MCF 10A (cell line): Measurements from ENCODE around the gene ARHGAP25. TPM values are rescaled to one million over a fixed set of nuclear protein-coding genes. Genes with fewer than 3 reads are reported as not detected.
A peak's percentile ranks its signal among the peaks of the same experiment; 100 is the strongest.

Experiments used
- BruUV-seq: library from RNA; stranded (reverse); fragments of 400-500 nt; replicated peaks from 2 replicates; lab custom pipeline; 2021; lab: Mats Ljungman, UMichigan
- CTCF ChIA-PET: fragments of 300-600 bp; sonication (Branson Sonifier 250); formaldehyde crosslinking; extraction: SDS; loops from one replicate; lab custom pipeline; 2021; ENCODE audit warnings: antibody characterized with exemption, inconsistent platforms; lab: Yijun Ruan, JAX
- POLR2A ChIA-PET: fragments of 300-600, 350-650 bp; sonication (Branson Sonifier 250); formaldehyde crosslinking; extraction: SDS; loops from one replicate; lab custom pipeline; 2020; ENCODE audit warnings: antibody characterized with exemption, inconsistent platforms; lab: Yijun Ruan, JAX
- DNase-seq: peaks from one replicate; pipeline ENCODE4 v3.0.0-alpha.2; 2018; ENCODE audit not compliant: unreplicated experiment
- H3K27ac Mint-ChIP-seq: one replicate; pipeline ENCODE4 v1.8.0; 2022; ENCODE audit warnings: mild to moderate bottlenecking, low read depth, mixed read lengths; ENCODE audit not compliant: unreplicated experiment
- H3K27me3 Mint-ChIP-seq: one replicate; pipeline ENCODE4 v1.8.0; 2022; ENCODE audit warnings: mixed read lengths; ENCODE audit not compliant: insufficient read depth, unreplicated experiment
- H3K36me3 Mint-ChIP-seq: one replicate; pipeline ENCODE4 v1.8.0; 2022; ENCODE audit warnings: mild to moderate bottlenecking, moderate library complexity, mixed read lengths; ENCODE audit not compliant: insufficient read depth, unreplicated experiment
- H3K4me1 Mint-ChIP-seq: one replicate; pipeline ENCODE4 v1.8.0; 2022; ENCODE audit warnings: mixed read lengths; ENCODE audit not compliant: insufficient read depth, unreplicated experiment
- H3K4me3 Mint-ChIP-seq: one replicate; pipeline ENCODE4 v1.8.0; 2022; ENCODE audit warnings: mild to moderate bottlenecking, moderate library complexity, mixed read lengths; ENCODE audit not compliant: unreplicated experiment
- H3K9me3 Mint-ChIP-seq: one replicate; pipeline ENCODE4 v1.8.0; 2022; ENCODE audit warnings: mixed read lengths; ENCODE audit not compliant: unreplicated experiment
- intact Hi-C: fragments of 100-400 bp; cut with micrococcal nuclease; formaldehyde crosslinking; loops from 2 replicates; pipeline ENCODE4 v1.14.1; 2022
- total RNA-seq: library from RNA; stranded (reverse); gene quantifications from 2 replicates; pipeline ENCODE4 v1.2.3, GENCODE V29; 2022
- TF ChIP-seq, protein P1 (sequence below): fragments of 200-600 bp; IDR thresholded peaks from one replicate; pipeline ENCODE4 v1.8.0; 2022; ENCODE audit warnings: antibody characterized with exemption, mild to moderate bottlenecking; ENCODE audit not compliant: unreplicated experiment

The ARHGAP25 gene
- total RNA-seq, 1 experiment from 2014 or later, result 0.93 TPM

DNA sequence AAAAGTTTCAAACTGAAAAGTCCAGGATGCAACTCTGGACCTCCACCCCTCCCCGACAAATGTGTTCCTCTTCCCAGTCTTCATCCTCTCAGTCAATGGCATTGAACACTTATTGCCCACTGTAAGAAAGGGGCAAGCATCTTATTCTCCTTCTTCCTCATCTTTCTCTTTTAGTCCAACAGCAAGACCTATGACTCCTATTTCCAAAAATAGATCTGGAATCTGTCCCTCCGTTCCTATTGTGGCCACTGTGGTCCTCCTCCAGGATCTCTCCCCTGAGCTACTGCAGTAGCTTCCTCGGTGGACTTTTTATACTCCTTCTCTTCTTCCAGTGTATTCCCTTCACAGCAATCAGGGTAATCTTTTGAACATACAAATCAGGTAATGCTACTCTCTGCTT lies 28.0 kb upstream of the ARHGAP25 start:
- BruUV-seq, result no TSS peak
- peaks cover 25% of the 10 kb centered on the region for H3K27me3 Mint-ChIP-seq
- H3K4me1 Mint-ChIP-seq, result no peaks in the 10 kb centered on the region
- H3K9me3 Mint-ChIP-seq, result no peaks in the 10 kb centered on the region
- H3K4me3 Mint-ChIP-seq, result no peak overlapping the region
- POLR2A ChIA-PET, result no interaction called here
- no peak for DNase-seq
- H3K36me3 Mint-ChIP-seq, result no peaks in the 10 kb centered on the region
- TF ChIP-seq, protein P1, sequence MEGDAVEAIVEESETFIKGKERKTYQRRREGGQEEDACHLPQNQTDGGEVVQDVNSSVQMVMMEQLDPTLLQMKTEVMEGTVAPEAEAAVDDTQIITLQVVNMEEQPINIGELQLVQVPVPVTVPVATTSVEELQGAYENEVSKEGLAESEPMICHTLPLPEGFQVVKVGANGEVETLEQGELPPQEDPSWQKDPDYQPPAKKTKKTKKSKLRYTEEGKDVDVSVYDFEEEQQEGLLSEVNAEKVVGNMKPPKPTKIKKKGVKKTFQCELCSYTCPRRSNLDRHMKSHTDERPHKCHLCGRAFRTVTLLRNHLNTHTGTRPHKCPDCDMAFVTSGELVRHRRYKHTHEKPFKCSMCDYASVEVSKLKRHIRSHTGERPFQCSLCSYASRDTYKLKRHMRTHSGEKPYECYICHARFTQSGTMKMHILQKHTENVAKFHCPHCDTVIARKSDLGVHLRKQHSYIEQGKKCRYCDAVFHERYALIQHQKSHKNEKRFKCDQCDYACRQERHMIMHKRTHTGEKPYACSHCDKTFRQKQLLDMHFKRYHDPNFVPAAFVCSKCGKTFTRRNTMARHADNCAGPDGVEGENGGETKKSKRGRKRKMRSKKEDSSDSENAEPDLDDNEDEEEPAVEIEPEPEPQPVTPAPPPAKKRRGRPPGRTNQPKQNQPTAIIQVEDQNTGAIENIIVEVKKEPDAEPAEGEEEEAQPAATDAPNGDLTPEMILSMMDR, result no peak
- intact Hi-C loops, result loop anchor here (5.0 kb wide), 1 partner anchor 46 kb away; no protein-coding TSS in a partner anchor
- CTCF ChIA-PET, result interaction anchor here (0.6 kb wide), 1 partner anchor 17 kb away, joined by 4 read pairs; no protein-coding TSS in a partner anchor
- H3K27ac Mint-ChIP-seq, result no peak overlapping the region

DNA sequence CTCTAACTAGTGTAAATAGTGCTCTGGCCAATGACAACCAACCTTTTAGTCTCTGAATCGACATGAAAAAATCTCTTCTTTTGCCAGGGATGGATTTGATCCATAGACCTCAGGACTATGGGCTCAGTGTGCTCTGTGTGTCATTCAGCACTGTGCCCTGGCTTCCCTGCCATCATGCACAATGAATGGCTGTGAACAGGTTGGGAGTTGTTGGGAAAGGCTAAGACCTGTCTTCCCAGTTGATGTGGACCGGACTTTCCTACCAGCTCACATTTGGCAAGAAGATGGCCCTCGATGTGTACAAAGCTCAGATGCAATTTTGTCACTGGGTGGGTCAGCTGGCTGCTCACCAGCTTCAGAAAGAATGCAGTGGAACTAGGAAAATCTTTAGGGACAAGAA lies 26.0 kb upstream of the ARHGAP25 start:
- H3K36me3 Mint-ChIP-seq, result no peaks in the 10 kb centered on the region
- no TSS peak for BruUV-seq
- no peaks in the 10 kb centered on the region for H3K4me1 Mint-ChIP-seq
- no peak for DNase-seq
- no peak overlapping the region for H3K4me3 Mint-ChIP-seq
- intact Hi-C loops, result loop anchor here (1.0 to 5.0 kb wide), 3 partner anchors 44 to 217 kb away; no protein-coding TSS in a partner anchor
- H3K9me3 Mint-ChIP-seq, result no peaks in the 10 kb centered on the region
- H3K27ac Mint-ChIP-seq, result no peak overlapping the region
- TF ChIP-seq, protein P1, result no peak
- ChIA-PET POLR2A (interaction anchor here (1.0 to 1.7 kb wide), 2 partner anchors 13 to 216 kb away, joined by 3 to 8 read pairs; no protein-coding TSS in a partner anchor), CTCF (interaction anchor here (0.6 to 8.2 kb wide), 38 partner anchors 10 to 682 kb away, joined by 3 to 139 read pairs (median 4); partner anchors contain the start of genes APLF and FBXO48)
- H3K27me3 Mint-ChIP-seq, result peaks cover 35% of the 10 kb centered on the region

DNA sequence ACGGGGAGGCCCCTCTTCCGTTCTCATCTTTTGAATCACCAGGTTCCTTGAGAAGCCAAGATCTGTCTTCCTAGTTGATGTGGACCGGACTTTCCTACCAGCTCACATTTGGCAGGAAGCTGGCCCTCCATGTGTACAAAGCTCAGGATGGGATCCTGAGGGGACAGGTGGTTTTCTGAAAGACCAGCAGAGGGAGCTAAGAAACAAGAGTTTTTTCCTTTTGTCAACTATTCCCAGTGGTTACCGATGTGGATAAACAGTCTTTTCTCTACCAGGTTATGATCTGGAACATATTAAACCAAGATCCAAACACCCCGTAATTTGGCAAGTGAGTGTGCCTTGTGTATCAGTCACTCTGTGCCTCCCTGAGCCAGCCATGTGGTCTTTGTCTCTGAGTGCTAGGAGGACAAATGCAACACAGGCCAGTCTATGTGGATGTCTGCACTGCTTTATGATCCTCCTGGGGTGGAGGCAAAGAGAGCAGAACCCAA lies 25.1 kb upstream of the ARHGAP25 start:
- no peak overlapping the region for H3K27ac Mint-ChIP-seq
- no peaks in the 10 kb centered on the region for H3K36me3 Mint-ChIP-seq
- H3K4me1 Mint-ChIP-seq, result no peaks in the 10 kb centered on the region
- intact Hi-C loops, result loop anchor here (1.0 to 5.0 kb wide), 3 partner anchors 43 to 216 kb away; no protein-coding TSS in a partner anchor
- H3K9me3 Mint-ChIP-seq, result no peaks in the 10 kb centered on the region
- BruUV-seq, result no TSS peak
- peak; percentile 60 for DNase-seq
- TF ChIP-seq, protein P1, result peak; percentile 66
- CTCF ChIA-PET, result interaction anchor here (0.6 to 8.2 kb wide), 42 partner anchors 8 to 681 kb away, joined by 3 to 139 read pairs (median 4); partner anchors contain the start of genes APLF and FBXO48
- no peak overlapping the region for H3K4me3 Mint-ChIP-seq
- POLR2A ChIA-PET, result interaction anchor here (0.8 to 1.7 kb wide), 3 partner anchors 12 to 246 kb away, joined by 3 to 8 read pairs (median 3); no protein-coding TSS in a partner anchor
- peaks cover 43% of the 10 kb centered on the region for H3K27me3 Mint-ChIP-seq

- Mint-ChIP-seq H3K9me3 (no peaks in the 10 kb centered on the region), H3K27me3 (peaks cover 44% of the 10 kb centered on the region), H3K4me3 (no peak overlapping the region), H3K4me1 (no peaks in the 10 kb centered on the region), H3K36me3 (no peaks in the 10 kb centered on the region), H3K27ac (no peak overlapping the region)
- CTCF ChIA-PET, result interaction anchor here (0.5 to 8.2 kb wide), 17 partner anchors 8 to 245 kb away, joined by 3 to 139 read pairs (median 5); partner anchors contain the start of genes APLF and FBXO48
- no TSS peak for BruUV-seq
- TF ChIP-seq, protein P1, result no peak
- intact Hi-C loops, result no loop called here
- POLR2A ChIA-PET, result interaction anchor here (1.3 kb wide), 1 partner anchor 215 kb away, joined by 4 read pairs; no protein-coding TSS in a partner anchor
- DNase-seq, result no peak
These were observed 24.3 kb upstream of the ARHGAP25 start for GRCh38 chr2:68710336-68710735.
